NCI-H774 (cell line): ENCODE data around the gene CDC42EP2.

ENCODE experiments used
- DNase-seq: peaks from one replicate; lab custom pipeline; 2025; lab: John Stamatoyannopoulos, UW

Gene CDC42EP2

GRCh38 chr11:65356394-65356972 is 41.8 kb downstream of the CDC42EP2 start:
- no peak for DNase-seq

GRCh38 chr11:65357856-65358356 is 43.2 kb downstream of the CDC42EP2 start:
- no peak for DNase-seq

- no peak for DNase-seq
Observed at GRCh38 chr11:65362320-65362931, 47.8 kb downstream of the CDC42EP2 start.

- no peak for DNase-seq
Observed at GRCh38 chr11:65362966-65363365, 48.3 kb downstream of the CDC42EP2 start.

GRCh38 chr11:65363770-65364169 is 49.1 kb downstream of the CDC42EP2 start:
- DNase-seq = no peak

GRCh38 chr11:65366340-65366773 is 51.7 kb downstream of the CDC42EP2 start:
- DNase-seq = peak; percentile 72

GRCh38 chr11:65370659-65371049 is 56.0 kb downstream of the CDC42EP2 start:
- DNase-seq = no peak
